Activated CD8-positive, alpha-beta T cell treated with anti-CD3 and anti-CD28 coated beads for 36 hours (primary cell): Measurements from ENCODE around the gene CBY1. TPM values are rescaled to one million over a fixed set of nuclear protein-coding genes. Genes with fewer than 3 reads are reported as not detected.
A peak's percentile ranks its signal among the peaks of the same experiment; 100 is the strongest.

ENCODE experiments used
- ATAC-seq: fragments of 200-7000 bp; cut with Tn5 transposase; one replicate; pipeline ENCODE4 v1.10.0; 2021; ENCODE audit warnings: mild to moderate bottlenecking, moderate library complexity
- CTCF ChIA-PET: fragments of 350-600 bp; sonication (Branson Sonifier 250); formaldehyde crosslinking; loops from one replicate; lab custom pipeline; 2021; ENCODE audit warnings: antibody characterized with exemption; lab: Charles Lee
- POLR2A ChIA-PET: fragments of 350-600 bp; sonication (Branson Sonifier 250); formaldehyde crosslinking; loops from one replicate; lab custom pipeline; 2021; ENCODE audit warnings: antibody characterized with exemption; lab: Charles Lee
- DNase-seq: peaks from one replicate; pipeline ENCODE4 v3.0.0-alpha.2; 2020
- H3K27ac Mint-ChIP-seq: one replicate; pipeline ENCODE4 v1.8.0; 2021; ENCODE audit warnings: mild to moderate bottlenecking, mixed read lengths
- H3K27me3 Mint-ChIP-seq: one replicate; pipeline ENCODE4 v1.8.0; 2021; ENCODE audit warnings: mixed read lengths
- H3K36me3 Mint-ChIP-seq: one replicate; pipeline ENCODE4 v1.8.0; 2021; ENCODE audit warnings: low read depth, mixed read lengths
- H3K4me1 Mint-ChIP-seq: one replicate; pipeline ENCODE4 v1.8.0; 2021; ENCODE audit warnings: low read depth, mixed read lengths
- H3K4me3 Mint-ChIP-seq: one replicate; pipeline ENCODE4 v1.8.0; 2021; ENCODE audit warnings: mild to moderate bottlenecking, moderate library complexity, mixed read lengths
- H3K9me3 Mint-ChIP-seq: one replicate; pipeline ENCODE4 v1.8.0; 2021; ENCODE audit warnings: mixed read lengths
- CTCF ChIP-seq: fragments of 200-600 bp; IDR thresholded peaks from one replicate; pipeline ENCODE4 v1.8.0; 2022; ENCODE audit warnings: antibody characterized with exemption, mild to moderate bottlenecking
- intact Hi-C: fragments of 100-400 bp; cut with micrococcal nuclease; formaldehyde crosslinking; loops from one replicate; pipeline ENCODE4 v1.10.0; 2022
- total RNA-seq, 2 experiments: library from RNA; stranded (reverse); gene quantifications; one replicate each; pipeline ENCODE4 v1.2.3, GENCODE V29; 2021

Gene CBY1
- 10 to 100 TPM; 15.6 to 15.7 TPM for total RNA-seq

GRCh38 chr22:38656256-38657044, at the start of gene CBY1, which contains the start of gene FAM227A:
CBY1 (plus strand) TSS chr22:38656638; CDS start chr22:38668055, 11,417 bp downstream.
FAM227A (minus strand) TSS chr22:38656392; CDS start chr22:38650168, 6,224 bp downstream.
- no peak for TF ChIP-seq CTCF
- no peaks in the 10 kb centered on the region for H3K27me3 Mint-ChIP-seq
- no peaks in the 10 kb centered on the region for H3K36me3 Mint-ChIP-seq
- ChIA-PET POLR2A (interaction anchor here (0.6 to 2.4 kb wide), 5 partner anchors 14 to 354 kb away, joined by 3 to 12 read pairs (median 6); partner anchors contain the start of gene TOMM22), CTCF (interaction anchor here (1.2 to 3.1 kb wide), 2 partner anchors 25 to 604 kb away, joined by 3 to 13 read pairs; partner anchors contain the start of gene TOMM22)
- H3K9me3 Mint-ChIP-seq: no peaks in the 10 kb centered on the region
- peak within 1 kb of the TSS; percentile 98 for H3K27ac Mint-ChIP-seq
- DNase-seq: peak; percentile 89
- peak; percentile 83 for ATAC-seq
- H3K4me3 Mint-ChIP-seq: peak within 1 kb of the TSS; percentile 94
- intact Hi-C loops: no loop called here
- H3K4me1 Mint-ChIP-seq: peaks cover 14% of the 10 kb centered on the region

- CTCF ChIA-PET: no interaction called here
- ATAC-seq: no peak
- intact Hi-C loops: no loop called here
- no peak for TF ChIP-seq CTCF
- Mint-ChIP-seq H3K4me1 (no peaks in the 10 kb centered on the region), H3K36me3 (no peaks in the 10 kb centered on the region), H3K27me3 (peaks cover 2% of the 10 kb centered on the region), H3K9me3 (no peaks in the 10 kb centered on the region), H3K27ac (no peak overlapping the region), H3K4me3 (no peak overlapping the region)
- no peak for DNase-seq
- POLR2A ChIA-PET: no interaction called here
Measured at GRCh38 chr22:38607680-38608079, 48.8 kb upstream of the CBY1 start.

GRCh38 chr22:38608992-38609750, 47.3 kb upstream of the CBY1 start:
- H3K9me3 Mint-ChIP-seq: no peaks in the 10 kb centered on the region
- no peak overlapping the region for H3K27ac Mint-ChIP-seq
- TF ChIP-seq CTCF: no peak
- ATAC-seq (no peak), DNase-seq (no peak)
- peaks cover 2% of the 10 kb centered on the region for H3K27me3 Mint-ChIP-seq
- no peak overlapping the region for H3K4me3 Mint-ChIP-seq
- no peaks in the 10 kb centered on the region for H3K4me1 Mint-ChIP-seq
- no peaks in the 10 kb centered on the region for H3K36me3 Mint-ChIP-seq
- POLR2A ChIA-PET: no interaction called here
- CTCF ChIA-PET: interaction anchor here (1.3 kb wide), 1 partner anchor 37 kb away, joined by 3 read pairs; no protein-coding TSS in a partner anchor
- intact Hi-C loops: no loop called here

- intact Hi-C loops: no loop called here
- ATAC-seq: no peak
- TF ChIP-seq CTCF: no peak
- ChIA-PET POLR2A (no interaction called here), CTCF (interaction anchor here (1.3 kb wide), 1 partner anchor 38 kb away, joined by 3 read pairs; no protein-coding TSS in a partner anchor)
- Mint-ChIP-seq H3K4me1 (no peaks in the 10 kb centered on the region), H3K27me3 (peaks cover 2% of the 10 kb centered on the region), H3K9me3 (no peaks in the 10 kb centered on the region), H3K4me3 (no peak overlapping the region), H3K36me3 (no peaks in the 10 kb centered on the region), H3K27ac (no peak overlapping the region)
- no peak for DNase-seq
Measured at GRCh38 chr22:38610234-38610633, 46.2 kb upstream of the CBY1 start.
